PC-3 (cell line): ENCODE results near the gene MIAT. TPM values are rescaled to one million over a fixed set of nuclear protein-coding genes. Genes with fewer than 3 reads are reported as not detected.
A peak's percentile ranks its signal among the peaks of the same experiment; 100 is the strongest.

Experiments
- ATAC-seq: fragments of 200-7000 bp; cut with Tn5 transposase; 2 replicates; pipeline ENCODE4 v1.9.1; 2020; ENCODE audit warnings: mild to moderate bottlenecking, moderate library complexity
- BruUV-seq: library from RNA; stranded (reverse); fragments of 400-500 nt; replicated peaks from 2 replicates; lab custom pipeline; 2021; lab: Mats Ljungman, UMichigan
- CTCF ChIA-PET: fragments of 300-600 bp; sonication (Branson Sonifier 250); formaldehyde crosslinking; loops from one replicate; lab custom pipeline; 2022; ENCODE audit warnings: antibody characterized with exemption; lab: Charles Lee
- POLR2A ChIA-PET: fragments of 300-600 bp; sonication (Branson Sonifier 250); formaldehyde crosslinking; loops from one replicate; lab custom pipeline; 2022; ENCODE audit warnings: antibody characterized with exemption; ENCODE audit not compliant: unreplicated experiment; lab: Charles Lee
- DNase-seq: peaks from one replicate; pipeline ENCODE4 v3.0.0-alpha.2; 2015
- H2AFZ ChIP-seq: fragments of 300-600 bp; sonication (generic); 2 replicates; pipeline ENCODE4 v1.6.0; 2016; ENCODE audit warnings: antibody characterized with exemption, low read length
- H3F3A ChIP-seq: fragments of 300-600 bp; sonication (generic); one replicate; pipeline ENCODE4 v1.6.0; 2017; ENCODE audit warnings: antibody characterized with exemption, low read length, control low read depth, mild to moderate bottlenecking; ENCODE audit not compliant: unreplicated experiment
- H3K27ac ChIP-seq: fragments of 300-600 bp; sonication (generic); 2 replicates; pipeline ENCODE4 v1.5.1; 2016; ENCODE audit warnings: mild to moderate bottlenecking, low read length
- H3K27me3 ChIP-seq: fragments of 300-600 bp; sonication (generic); 2 replicates; pipeline ENCODE4 v1.6.1; 2016; ENCODE audit warnings: low read length, mixed read lengths
- H3K36me3 ChIP-seq: fragments of 300-600 bp; sonication (generic); 2 replicates; pipeline ENCODE4 v1.6.1; 2016; ENCODE audit warnings: low read depth, mixed run types, low read length, mixed read lengths
- H3K4me1 ChIP-seq: fragments of 300-600 bp; sonication (generic); 2 replicates; pipeline ENCODE4 v1.5.1; 2016; ENCODE audit warnings: low read length; ENCODE audit not compliant: insufficient read depth
- H3K4me2 ChIP-seq: fragments of 300-600 bp; sonication (generic); 2 replicates; pipeline ENCODE4 v1.6.0; 2016; ENCODE audit warnings: low read length
- H3K4me3 ChIP-seq: fragments of 300-600 bp; sonication (generic); 2 replicates; pipeline ENCODE4 v1.5.1; 2016; ENCODE audit warnings: mild to moderate bottlenecking, low read length, mixed read lengths
- H3K79me2 ChIP-seq: fragments of 300-600 bp; sonication (generic); 2 replicates; pipeline ENCODE4 v1.6.1; 2017; ENCODE audit warnings: low read length, mixed read lengths
- H3K9ac ChIP-seq: fragments of 300-600 bp; sonication (generic); 2 replicates; pipeline ENCODE4 v1.6.0; 2016; ENCODE audit warnings: mild to moderate bottlenecking, low read length
- H3K9me2 ChIP-seq: fragments of 300-600 bp; sonication (generic); replicated peaks from 2 replicates; pipeline ENCODE4 v1.6.1; 2016; ENCODE audit warnings: mixed run types, low read length, mixed read lengths
- H3K9me3 ChIP-seq: fragments of 300-600 bp; sonication (generic); 2 replicates; pipeline ENCODE4 v1.6.1; 2016; ENCODE audit warnings: low read length, mixed read lengths
- H4K20me1 ChIP-seq: fragments of 300-600 bp; sonication (generic); 2 replicates; pipeline ENCODE4 v1.6.1; 2016; ENCODE audit warnings: low read length, mixed read lengths
- EZH2 ChIP-seq: fragments of 300-600 bp; sonication (generic); IDR thresholded peaks from one replicate; pipeline ENCODE4 v1.6.1; 2017; ENCODE audit warnings: antibody characterized with exemption, mild to moderate bottlenecking, low read length; ENCODE audit not compliant: unreplicated experiment
- EZH2phosphoT487 ChIP-seq: fragments of 300-600 bp; sonication (generic); IDR thresholded peaks from 2 replicates; pipeline ENCODE4 v1.6.1; 2018; ENCODE audit warnings: mild to moderate bottlenecking, antibody characterized with exemption, low read length, borderline replicate concordance
- intact Hi-C: fragments of 100-400 bp; cut with micrococcal nuclease; formaldehyde crosslinking; loops from 2 replicates; pipeline ENCODE4 v1.9.0; 2023
- total RNA-seq: library from RNA; depleted of rRNA; stranded (reverse); fragments of >200 nt; gene quantifications from 2 replicates; pipeline ENCODE4 v1.2.3, GENCODE V29; 2014
- TF ChIP-seq, protein P1 (sequence below): fragments of 300-600 bp; sonication (generic); conservative IDR thresholded peaks from 2 replicates; pipeline ENCODE4 v1.5.1; 2017; ENCODE audit warnings: antibody characterized with exemption, low read depth, mild to moderate bottlenecking, low read length

Gene MIAT
- total RNA-seq, 1 experiment from 2014 or later: 0.15 TPM

- H3K4me3 ChIP-seq: peak overlapping the region; percentile 61
- intact Hi-C loops: no loop called here
- H3K9me3 ChIP-seq: no peaks in the 10 kb centered on the region
- CTCF ChIA-PET: no interaction called here
- H2AFZ ChIP-seq: peak overlapping the region; percentile 76
- H3F3A ChIP-seq: no peaks in the 10 kb centered on the region
- TF ChIP-seq, protein P1, sequence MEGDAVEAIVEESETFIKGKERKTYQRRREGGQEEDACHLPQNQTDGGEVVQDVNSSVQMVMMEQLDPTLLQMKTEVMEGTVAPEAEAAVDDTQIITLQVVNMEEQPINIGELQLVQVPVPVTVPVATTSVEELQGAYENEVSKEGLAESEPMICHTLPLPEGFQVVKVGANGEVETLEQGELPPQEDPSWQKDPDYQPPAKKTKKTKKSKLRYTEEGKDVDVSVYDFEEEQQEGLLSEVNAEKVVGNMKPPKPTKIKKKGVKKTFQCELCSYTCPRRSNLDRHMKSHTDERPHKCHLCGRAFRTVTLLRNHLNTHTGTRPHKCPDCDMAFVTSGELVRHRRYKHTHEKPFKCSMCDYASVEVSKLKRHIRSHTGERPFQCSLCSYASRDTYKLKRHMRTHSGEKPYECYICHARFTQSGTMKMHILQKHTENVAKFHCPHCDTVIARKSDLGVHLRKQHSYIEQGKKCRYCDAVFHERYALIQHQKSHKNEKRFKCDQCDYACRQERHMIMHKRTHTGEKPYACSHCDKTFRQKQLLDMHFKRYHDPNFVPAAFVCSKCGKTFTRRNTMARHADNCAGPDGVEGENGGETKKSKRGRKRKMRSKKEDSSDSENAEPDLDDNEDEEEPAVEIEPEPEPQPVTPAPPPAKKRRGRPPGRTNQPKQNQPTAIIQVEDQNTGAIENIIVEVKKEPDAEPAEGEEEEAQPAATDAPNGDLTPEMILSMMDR: no peak
- TF ChIP-seq EZH2phosphoT487 (no peak), EZH2 (no peak)
- H3K27ac ChIP-seq: no peak overlapping the region
- no TSS peak for BruUV-seq
- H4K20me1 ChIP-seq: no peaks in the 10 kb centered on the region
- DNase-seq: peak; percentile 83
- ATAC-seq: peak; percentile 95
- peak overlapping the region; percentile 86 for H3K4me2 ChIP-seq
- H3K36me3 ChIP-seq: no peaks in the 10 kb centered on the region
- H3K9me2 ChIP-seq: no peaks in the 10 kb centered on the region
- H3K9ac ChIP-seq: no peak overlapping the region
- no peaks in the 10 kb centered on the region for H3K79me2 ChIP-seq
- POLR2A ChIA-PET: no interaction called here
- H3K4me1 ChIP-seq: peaks cover 10% of the 10 kb centered on the region
- peaks cover 17% of the 10 kb centered on the region for H3K27me3 ChIP-seq
These were observed 1.5 kb downstream of the MIAT start for GRCh38 chr22:26658671-26659478.

DNA sequence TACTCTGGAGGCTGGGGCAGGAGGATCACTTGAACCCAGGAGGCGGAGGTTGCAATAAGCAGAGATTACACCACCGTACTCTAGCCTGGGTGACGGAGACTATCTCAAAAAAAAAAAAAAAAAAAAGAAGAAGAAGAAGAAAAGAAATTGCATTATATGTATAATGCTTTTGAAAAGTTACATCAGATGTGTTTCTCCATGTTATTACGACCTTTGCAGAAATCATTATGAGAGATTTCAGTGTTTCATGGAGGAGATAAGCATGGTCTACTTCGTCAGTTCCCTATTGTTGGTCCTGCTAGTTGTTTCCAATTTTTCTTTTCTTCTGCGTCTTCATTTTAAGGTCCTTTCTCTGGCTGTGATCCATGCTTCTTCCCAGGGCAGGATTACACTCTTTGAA is 3.0 kb downstream of the MIAT start:
- no peak overlapping the region for H3K9ac ChIP-seq
- ChIA-PET CTCF (no interaction called here), POLR2A (no interaction called here)
- no peak overlapping the region for H3K4me3 ChIP-seq
- peaks cover 10% of the 10 kb centered on the region for H3K4me1 ChIP-seq
- no peaks in the 10 kb centered on the region for H3F3A ChIP-seq
- H3K4me2 ChIP-seq: no peak overlapping the region
- no peaks in the 10 kb centered on the region for H3K79me2 ChIP-seq
- H3K9me2 ChIP-seq: no peaks in the 10 kb centered on the region
- intact Hi-C loops: no loop called here
- DNase-seq: no peak
- peaks cover 17% of the 10 kb centered on the region for H3K27me3 ChIP-seq
- no peaks in the 10 kb centered on the region for H3K9me3 ChIP-seq
- no peaks in the 10 kb centered on the region for H4K20me1 ChIP-seq
- BruUV-seq: no TSS peak
- no peak for TF ChIP-seq EZH2phosphoT487
- TF ChIP-seq EZH2: no peak
- TF ChIP-seq, protein P1: no peak
- H3K27ac ChIP-seq: no peak overlapping the region
- ATAC-seq: no peak
- H2AFZ ChIP-seq: no peak overlapping the region
- H3K36me3 ChIP-seq: no peaks in the 10 kb centered on the region

DNA sequence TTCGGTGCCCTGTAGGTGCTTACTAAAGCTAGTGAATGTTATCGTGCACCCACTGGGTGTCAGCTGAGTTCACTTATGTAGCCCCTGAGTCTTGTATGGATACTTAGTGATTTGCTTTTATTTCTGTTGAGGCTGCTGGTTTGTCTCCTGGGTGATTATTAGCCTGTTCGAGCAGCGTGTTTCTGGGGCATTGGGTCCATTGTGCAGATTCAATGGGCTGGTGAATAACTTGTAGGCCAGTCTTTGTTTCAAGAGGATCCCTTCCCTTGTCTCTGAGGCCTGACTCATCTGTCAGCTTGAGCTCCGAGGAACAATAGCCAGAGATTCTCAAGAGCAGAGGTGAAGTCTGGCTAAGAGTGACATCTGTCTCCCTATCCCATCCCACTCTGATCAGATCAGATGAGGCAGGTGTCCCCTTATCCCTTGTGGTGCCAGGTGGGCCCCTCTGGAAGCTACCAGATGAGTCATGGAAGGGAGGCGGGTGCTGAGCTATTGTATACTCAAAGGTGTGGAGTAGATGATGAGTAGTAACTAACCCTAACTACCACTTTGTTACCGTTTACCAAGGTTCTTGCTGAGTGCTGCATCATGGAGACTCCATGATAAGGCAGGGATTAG is 3.7 kb downstream of the MIAT start:
- H2AFZ ChIP-seq: no peak overlapping the region
- no peaks in the 10 kb centered on the region for H3F3A ChIP-seq
- H3K4me2 ChIP-seq: no peak overlapping the region
- peaks cover 10% of the 10 kb centered on the region for H3K4me1 ChIP-seq
- H3K27ac ChIP-seq: no peak overlapping the region
- H3K9ac ChIP-seq: no peak overlapping the region
- no peaks in the 10 kb centered on the region for H3K9me3 ChIP-seq
- H3K9me2 ChIP-seq: no peaks in the 10 kb centered on the region
- H3K79me2 ChIP-seq: no peaks in the 10 kb centered on the region
- ChIA-PET POLR2A (no interaction called here), CTCF (no interaction called here)
- TF ChIP-seq EZH2phosphoT487 (no peak), EZH2 (no peak)
- TF ChIP-seq, protein P1: no peak
- H3K36me3 ChIP-seq: no peaks in the 10 kb centered on the region
- no TSS peak for BruUV-seq
- DNase-seq (no peak), ATAC-seq (no peak)
- peaks cover 17% of the 10 kb centered on the region for H3K27me3 ChIP-seq
- intact Hi-C loops: no loop called here
- H3K4me3 ChIP-seq: no peak overlapping the region
- H4K20me1 ChIP-seq: no peaks in the 10 kb centered on the region
